NOMO-1 treated with dmso at 0.1 percent for 144 hours (cell line): Measurements from ENCODE around the gene PPOX.

Source experiments
- DNase-seq: peaks from one replicate; lab custom pipeline; 2025; ENCODE audit not compliant: unreplicated experiment; lab: John Stamatoyannopoulos, UW

Gene PPOX

GRCh38 chr1:161153176-161153575, 13.1 kb upstream of the PPOX start:
- DNase-seq = no peak

GRCh38 chr1:161153682-161154337, 12.4 kb upstream of the PPOX start, which contains the start of gene UFC1:
Gene UFC1, plus strand, starts transcription at chr1:161153978. Its CDS starts 20 bp downstream, at chr1:161153998.
- DNase-seq = peak; percentile 90

- DNase-seq = no peak
Measured at GRCh38 chr1:161157867-161158266, 8.4 kb upstream of the PPOX start.

- no peak for DNase-seq
Measured at GRCh38 chr1:161158316-161159010, 7.8 kb upstream of the PPOX start.

- peak; percentile 84 for DNase-seq
Measured at GRCh38 chr1:161159087-161159912, 6.9 kb upstream of the PPOX start, which contains the start of gene USP21. Gene USP21, plus strand, starts transcription at chr1:161159500. Its CDS starts 1,141 bp downstream, at chr1:161160641.

- DNase-seq = no peak
Measured at GRCh38 chr1:161159913-161160243, 6.3 kb upstream of the PPOX start.

- no peak for DNase-seq
Measured at GRCh38 chr1:161160671-161161145, 5.5 kb upstream of the PPOX start.

GRCh38 chr1:161161652-161162051, 4.6 kb upstream of the PPOX start:
- DNase-seq = no peak

GRCh38 chr1:161162052-161162451, 4.2 kb upstream of the PPOX start:
- DNase-seq = no peak

- no peak for DNase-seq
Measured at GRCh38 chr1:161162806-161163205, 3.4 kb upstream of the PPOX start.

- no peak for DNase-seq
Measured at GRCh38 chr1:161163793-161164192, 2.4 kb upstream of the PPOX start.

- DNase-seq = no peak
Measured at GRCh38 chr1:161164901-161165610, 1.2 kb upstream of the PPOX start.

GRCh38 chr1:161166669-161167548, 683 bp downstream of the PPOX start:
- no peak for DNase-seq

- no peak for DNase-seq
Measured at GRCh38 chr1:161168906-161169305, 2.7 kb downstream of the PPOX start.

GRCh38 chr1:161171191-161171590, 5.0 kb downstream of the PPOX start:
- DNase-seq = no peak

- no peak for DNase-seq
Measured at GRCh38 chr1:161171696-161172095, 5.5 kb downstream of the PPOX start.

GRCh38 chr1:161172349-161172748, 6.1 kb downstream of the PPOX start:
- no peak for DNase-seq

- no peak for DNase-seq
Measured at GRCh38 chr1:161172776-161173376, 6.7 kb downstream of the PPOX start.

- no peak for DNase-seq
Measured at GRCh38 chr1:161173711-161174110, 7.5 kb downstream of the PPOX start.

- DNase-seq = no peak
Measured at GRCh38 chr1:161174911-161175310, 8.7 kb downstream of the PPOX start.
